Stimulated activated naive B cell treated with anti-CD40 and anti-IgM and Interleukin-4, amounts not matched to agents 10 μg/mL and 1 μg/mL and 100 μg/mL, for 72 hours (primary cell): ENCODE results near the gene UBXN10.

Experiments used
- ATAC-seq, 2 donors: fragments of 150-1000 bp; cut with Tn5 transposase; replicated peaks; 2 replicates each; pipeline ENCODE4 v1.10.0; 2021; ENCODE audit warnings: moderate library complexity in 1 of 2
- DNase-seq: peaks from one replicate; pipeline ENCODE4 v3.0.0; 2021
- H3K27ac Mint-ChIP-seq: one replicate; pipeline ENCODE4 v1.8.0; 2022; ENCODE audit warnings: mild to moderate bottlenecking, mixed read lengths
- H3K27me3 Mint-ChIP-seq, 2 donors: one replicate each; pipeline ENCODE4 v1.8.0; 2022; ENCODE audit warnings: mixed read lengths in 2 of 2
- H3K36me3 Mint-ChIP-seq, 2 donors: one replicate each; pipeline ENCODE4 v1.8.0; 2022; ENCODE audit warnings: mixed read lengths in 2 of 2, mild to moderate bottlenecking in 1 of 2
- H3K4me1 Mint-ChIP-seq, 2 donors: one replicate each; pipeline ENCODE4 v1.8.0; 2022; ENCODE audit warnings: mixed read lengths in 2 of 2, mild to moderate bottlenecking in 1 of 2
- H3K4me3 Mint-ChIP-seq, 2 donors: one replicate each; pipeline ENCODE4 v1.8.0; 2022; ENCODE audit warnings: mild to moderate bottlenecking in 2 of 2, mixed read lengths in 2 of 2, moderate library complexity in 1 of 2
- H3K9me3 Mint-ChIP-seq, 2 donors: one replicate each; pipeline ENCODE4 v1.8.0; 2022; ENCODE audit warnings: mixed read lengths in 2 of 2, mild to moderate bottlenecking in 1 of 2

Gene UBXN10

DNA sequence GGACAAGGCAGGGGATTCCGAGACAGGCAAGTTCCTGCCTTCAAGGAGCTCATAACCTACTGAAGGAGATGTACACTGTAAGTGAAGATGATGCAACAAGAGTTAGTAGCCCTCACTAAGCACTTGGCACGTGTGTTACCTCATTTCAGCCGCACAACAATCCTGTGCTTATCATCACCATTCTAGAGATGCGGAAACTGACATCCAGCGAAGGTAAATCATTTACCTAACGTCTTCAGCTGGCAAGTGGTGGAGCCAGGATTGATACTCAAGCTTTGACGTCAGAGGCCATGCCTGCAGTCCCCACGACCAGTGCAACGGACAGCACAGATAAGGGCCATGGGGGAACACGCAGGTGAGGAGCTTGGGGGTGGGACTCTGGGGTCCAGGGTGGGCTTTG is 2.9 kb upstream of the UBXN10 start:
- Mint-ChIP-seq H3K4me3 (no peak overlapping the region), H3K27me3 (peaks cover 41 to 43% of the 10 kb centered on the region in 2 donors), H3K4me1 (peaks cover 21 to 28% of the 10 kb centered on the region in 2 donors), H3K36me3 (peaks cover 3 to 12% of the 10 kb centered on the region in 2 donors), H3K9me3 (peaks cover 12 to 13% of the 10 kb centered on the region in 2 donors), H3K27ac (no peak overlapping the region)
- ATAC-seq (no peak), DNase-seq (no peak)

DNA sequence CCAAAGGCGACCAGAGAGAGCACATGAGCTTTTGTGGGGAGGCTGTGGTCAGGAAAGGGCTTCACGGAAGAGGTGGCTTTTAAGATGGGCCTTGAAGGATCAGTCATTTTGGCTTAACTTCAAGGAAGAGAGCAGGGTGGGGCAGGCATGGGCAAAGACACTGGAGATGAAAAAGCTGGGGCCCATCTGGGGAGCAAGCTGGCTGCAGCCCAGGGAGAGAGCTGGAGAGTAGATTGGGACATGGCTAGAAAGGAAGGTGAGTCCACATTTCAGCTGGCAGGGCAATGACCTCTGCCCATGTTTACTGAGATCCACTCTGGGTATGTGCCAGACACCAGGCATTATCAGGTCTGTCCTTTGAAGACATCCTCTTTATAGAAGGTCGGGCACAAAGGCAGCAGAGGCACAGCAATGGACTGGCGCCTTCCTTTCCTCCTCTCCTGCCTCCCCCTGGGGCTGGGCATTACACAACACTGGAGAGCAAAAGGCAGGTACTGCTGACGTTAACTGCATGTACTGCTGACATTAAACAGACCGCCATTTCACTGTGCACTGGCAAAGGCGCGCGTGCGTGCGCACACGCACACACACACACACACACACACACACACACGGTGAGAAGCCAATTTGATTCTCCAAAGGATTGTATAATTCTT is 2.2 kb upstream of the UBXN10 start:
- Mint-ChIP-seq H3K27ac (no peak overlapping the region), H3K9me3 (peaks cover 12 to 13% of the 10 kb centered on the region in 2 donors), H3K27me3 (peaks cover 48 to 50% of the 10 kb centered on the region in 2 donors), H3K36me3 (peaks cover 3 to 12% of the 10 kb centered on the region in 2 donors), H3K4me3 (no peak overlapping the region), H3K4me1 (peaks cover 21 to 28% of the 10 kb centered on the region in 2 donors)
- no peak for DNase-seq
- no peak for ATAC-seq

DNA sequence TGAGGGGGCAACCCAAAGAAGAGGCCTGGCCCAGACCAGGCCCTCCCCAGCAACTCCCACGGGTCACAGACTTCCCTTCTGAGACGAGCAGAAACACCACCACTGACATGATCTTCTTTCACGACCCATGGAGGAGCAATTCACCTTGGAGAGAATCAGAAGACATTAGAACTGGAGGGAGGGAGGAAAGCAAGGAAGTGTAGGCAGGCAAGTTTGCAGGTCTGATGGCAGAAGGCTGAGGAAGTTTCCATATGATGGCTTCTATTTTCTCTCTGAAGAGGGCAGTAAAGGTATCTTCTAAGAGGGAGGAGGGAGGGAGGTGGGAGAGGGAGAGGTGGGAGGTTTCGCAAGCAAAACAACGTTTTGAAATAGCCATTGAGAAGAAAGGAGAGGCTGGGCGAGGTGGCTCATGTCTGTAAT is 1.4 kb upstream of the UBXN10 start:
- peaks cover 15 to 28% of the 10 kb centered on the region in 2 donors for H3K4me1 Mint-ChIP-seq
- H3K27ac Mint-ChIP-seq = no peak overlapping the region
- DNase-seq = no peak
- H3K9me3 Mint-ChIP-seq = peaks cover 7% of the 10 kb centered on the region in 2 donors
- H3K4me3 Mint-ChIP-seq = peak overlapping the region in 1 of 2 donors; percentile 37
- H3K27me3 Mint-ChIP-seq = peaks cover 48 to 50% of the 10 kb centered on the region in 2 donors
- peaks cover 3 to 10% of the 10 kb centered on the region in 2 donors for H3K36me3 Mint-ChIP-seq
- no peak for ATAC-seq

DNA sequence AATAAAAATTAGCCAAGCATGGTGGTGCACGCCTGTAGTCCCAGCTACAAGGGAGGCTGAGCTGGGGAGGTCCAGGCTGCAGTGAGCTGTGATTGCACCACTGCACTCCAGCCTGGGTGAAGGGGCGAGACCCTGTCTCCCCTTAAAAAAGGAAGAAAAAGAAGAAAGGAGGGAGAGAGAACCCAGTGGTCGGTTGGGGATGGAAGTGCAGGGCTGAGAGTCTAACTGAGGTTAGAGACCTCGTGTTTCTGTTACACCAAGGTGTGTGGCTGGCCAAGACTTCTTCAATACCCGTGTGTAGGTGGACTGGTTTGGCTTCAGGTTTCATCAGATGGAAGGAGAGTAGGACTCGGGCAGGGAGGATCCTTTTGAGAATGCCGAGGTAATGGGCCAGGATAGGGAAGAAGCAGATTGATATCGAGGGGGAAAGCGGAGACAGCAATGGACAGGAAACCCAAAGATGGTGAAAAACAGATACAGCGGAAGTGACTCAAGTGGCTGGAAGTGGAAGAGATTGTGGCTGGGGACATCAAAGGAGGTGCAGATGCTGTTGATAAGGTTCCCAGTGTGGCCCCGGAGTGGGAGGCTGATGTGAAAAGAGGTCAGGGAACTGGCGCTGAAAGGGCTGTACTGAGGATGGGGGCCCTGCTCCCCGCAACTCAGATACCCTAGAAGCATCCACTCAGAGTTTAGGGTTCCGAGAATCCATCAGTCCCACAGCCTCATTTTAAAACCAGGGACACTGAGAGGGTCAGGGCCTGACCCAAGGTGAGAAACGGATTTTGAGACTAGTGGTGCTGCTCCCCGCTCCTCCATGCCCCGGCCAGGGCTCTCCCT is 681 bp upstream of the UBXN10 start:
- Mint-ChIP-seq H3K4me1 (peaks cover 15 to 28% of the 10 kb centered on the region in 2 donors), H3K4me3 (peak overlapping the region; percentile 32 to 58), H3K27ac (peak overlapping the region; percentile 21), H3K36me3 (peaks cover 3% of the 10 kb centered on the region in 2 donors), H3K27me3 (peaks cover 46 to 56% of the 10 kb centered on the region in 2 donors), H3K9me3 (peaks cover 0 to 1% of the 10 kb centered on the region in 2 donors)
- DNase-seq = no peak
- ATAC-seq = peak; percentile 38 to 45

DNA sequence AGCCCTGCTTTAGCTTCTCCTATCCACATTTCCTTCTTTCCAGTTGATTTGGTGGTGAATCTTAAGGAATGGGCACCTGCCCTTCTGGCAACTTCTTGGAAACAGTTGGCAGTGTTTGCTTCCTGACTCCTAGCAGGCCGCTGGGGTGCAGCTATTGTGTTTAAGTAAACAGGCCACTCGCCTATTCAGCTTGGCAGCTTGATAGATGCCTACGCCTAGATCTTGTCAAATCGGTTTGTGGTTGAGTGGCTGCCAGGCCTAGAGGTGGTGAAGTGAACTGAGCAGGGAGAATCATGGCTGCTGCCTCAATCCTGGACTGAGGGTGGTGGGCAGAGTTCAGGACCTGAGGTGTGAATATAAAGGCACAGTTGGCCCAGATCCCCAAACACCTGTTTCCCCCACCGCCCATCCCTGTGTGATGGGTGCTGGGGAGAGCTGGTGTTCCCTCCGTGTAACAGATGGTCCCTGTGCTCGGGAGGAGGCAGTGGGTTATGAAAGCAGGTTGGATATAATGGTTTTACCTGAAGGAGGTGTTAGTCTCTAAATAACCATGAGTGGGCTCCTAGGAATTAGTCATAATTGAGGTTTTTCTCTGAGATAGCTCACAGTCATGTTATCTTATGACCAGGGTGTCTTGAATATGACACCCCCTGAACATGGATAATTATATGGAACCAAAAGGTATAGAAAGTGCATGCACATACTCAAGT is 1.4 kb downstream of the UBXN10 start:
- Mint-ChIP-seq H3K27me3 (peaks cover 52 to 63% of the 10 kb centered on the region in 2 donors), H3K9me3 (peaks cover 0 to 1% of the 10 kb centered on the region in 2 donors), H3K27ac (no peak overlapping the region), H3K4me3 (no peak overlapping the region), H3K4me1 (peaks cover 15 to 28% of the 10 kb centered on the region in 2 donors), H3K36me3 (peaks cover 3% of the 10 kb centered on the region in 2 donors)
- ATAC-seq = no peak
- DNase-seq = no peak

DNA sequence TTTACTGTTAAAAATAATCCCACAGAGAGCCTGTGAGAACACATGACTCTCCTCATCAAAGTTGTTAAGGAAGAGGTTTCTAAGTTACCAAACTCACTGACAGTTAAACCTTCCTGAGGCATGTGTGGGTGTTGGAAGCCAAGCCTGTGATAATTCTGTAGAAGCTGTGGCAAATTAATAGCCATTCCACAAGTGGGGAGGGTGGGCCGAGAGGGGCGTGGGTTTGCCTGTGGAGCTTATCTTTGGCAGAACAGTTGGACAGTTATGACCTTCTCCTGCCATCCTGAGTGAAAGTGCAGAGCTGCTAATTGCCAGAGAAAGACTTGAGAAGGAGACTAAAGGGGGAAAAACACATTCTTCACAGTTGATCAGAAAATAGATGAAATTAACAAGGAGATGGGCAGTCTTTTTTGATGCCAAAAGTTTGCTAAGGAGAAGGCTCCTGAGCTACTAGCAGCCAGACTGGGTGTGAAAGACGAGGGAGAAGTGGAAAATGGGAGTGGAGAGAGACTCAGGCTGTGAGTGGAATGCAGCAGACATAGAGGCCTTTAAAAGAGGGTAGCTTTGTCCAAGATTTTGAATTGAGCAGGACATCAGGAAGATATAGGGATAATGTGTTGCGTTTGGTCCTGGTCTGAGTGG is 2.0 kb downstream of the UBXN10 start:
- no peak overlapping the region for H3K4me3 Mint-ChIP-seq
- peaks cover 56 to 63% of the 10 kb centered on the region in 2 donors for H3K27me3 Mint-ChIP-seq
- H3K36me3 Mint-ChIP-seq = peaks cover 3% of the 10 kb centered on the region in 2 donors
- peaks cover 15 to 28% of the 10 kb centered on the region in 2 donors for H3K4me1 Mint-ChIP-seq
- peaks cover 0 to 1% of the 10 kb centered on the region in 2 donors for H3K9me3 Mint-ChIP-seq
- DNase-seq = no peak
- no peak overlapping the region for H3K27ac Mint-ChIP-seq
- no peak for ATAC-seq

DNA sequence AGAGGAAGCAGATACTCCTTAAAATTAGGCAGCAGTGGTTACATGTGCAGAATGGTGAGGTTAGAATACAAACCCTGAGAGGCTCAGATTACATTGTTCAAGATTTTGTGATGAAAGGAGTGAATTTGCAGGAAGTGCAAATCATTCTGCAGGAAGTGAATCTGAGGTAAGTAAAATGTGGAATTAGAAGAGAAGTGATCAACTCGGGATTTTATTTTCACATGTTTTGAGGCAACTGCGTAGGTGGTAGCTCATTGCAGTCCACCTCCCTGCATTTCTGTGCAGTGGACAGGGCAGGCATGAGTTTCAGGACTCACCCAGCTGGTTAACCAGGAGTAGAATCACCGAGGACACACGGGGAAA is 2.5 kb downstream of the UBXN10 start:
- ATAC-seq = no peak
- DNase-seq = no peak
- Mint-ChIP-seq H3K4me1 (peaks cover 15 to 28% of the 10 kb centered on the region in 2 donors), H3K36me3 (peaks cover 2 to 3% of the 10 kb centered on the region in 2 donors), H3K4me3 (no peak overlapping the region), H3K9me3 (peaks cover 0 to 1% of the 10 kb centered on the region in 2 donors), H3K27me3 (peaks cover 51 to 59% of the 10 kb centered on the region in 2 donors), H3K27ac (no peak overlapping the region)

DNA sequence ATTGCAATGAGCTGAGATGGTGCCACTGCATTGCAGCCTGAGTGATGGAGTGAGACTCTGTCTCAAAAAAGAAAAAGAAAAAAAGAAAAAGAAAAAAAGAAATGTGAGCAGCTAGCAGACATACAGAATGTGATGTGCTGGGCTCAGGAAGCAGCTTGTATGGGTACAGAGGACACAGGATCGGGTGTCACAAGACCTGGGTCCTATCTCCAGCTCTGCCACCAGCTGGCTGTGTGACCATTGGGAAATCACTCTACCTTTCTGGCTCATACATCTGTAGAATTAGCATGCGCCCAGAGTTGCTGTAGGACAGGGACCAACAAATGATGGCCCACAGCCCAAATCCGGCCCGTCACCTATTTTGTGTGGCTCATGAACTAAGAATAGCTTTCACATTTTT is 3.8 kb downstream of the UBXN10 start:
- Mint-ChIP-seq H3K36me3 (no peaks in the 10 kb centered on the region), H3K4me1 (peaks cover 13 to 23% of the 10 kb centered on the region in 2 donors), H3K27me3 (peaks cover 40 to 55% of the 10 kb centered on the region in 2 donors), H3K4me3 (no peak overlapping the region), H3K27ac (no peak overlapping the region), H3K9me3 (no peaks in the 10 kb centered on the region)
- DNase-seq (no peak), ATAC-seq (no peak)

DNA sequence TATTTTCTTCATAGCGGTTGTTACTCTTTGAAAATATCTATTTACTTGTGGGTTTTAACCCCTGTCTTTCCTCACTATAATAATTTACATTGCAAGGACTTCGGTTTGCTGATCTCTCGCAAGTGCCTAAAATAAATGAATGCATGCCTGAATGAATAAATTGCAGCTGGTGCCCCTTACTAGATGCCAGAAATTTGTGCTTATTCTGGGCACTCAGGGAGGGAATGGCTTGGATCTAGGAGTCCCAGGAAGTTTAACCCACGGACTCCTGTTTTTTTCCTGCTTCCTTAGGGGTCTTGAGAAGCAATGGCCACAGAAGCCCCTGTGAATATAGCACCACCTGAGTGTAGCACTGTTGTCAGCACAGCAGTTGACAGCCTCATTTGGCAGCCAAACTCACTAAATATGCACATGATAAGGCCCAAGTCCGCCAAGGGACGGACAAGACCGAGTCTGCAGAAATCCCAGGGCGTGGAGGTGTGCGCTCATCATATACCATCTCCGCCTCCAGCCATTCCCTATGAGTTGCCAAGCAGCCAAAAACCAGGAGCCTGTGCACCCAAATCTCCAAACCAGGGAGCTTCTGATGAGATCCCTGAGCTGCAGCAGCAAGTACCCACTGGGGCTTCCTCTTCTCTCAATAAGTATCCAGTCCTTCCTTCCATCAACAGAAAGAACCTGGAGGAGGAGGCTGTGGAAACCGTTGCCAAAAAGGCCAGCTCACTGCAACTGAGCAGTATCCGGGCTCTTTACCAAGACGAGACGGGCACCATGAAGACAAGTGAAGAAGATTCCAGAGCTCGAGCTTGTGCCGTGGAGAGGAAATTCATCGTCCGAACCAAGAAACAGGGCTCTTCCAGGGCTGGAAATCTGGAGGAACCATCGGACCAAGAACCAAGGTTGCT is 4.6 kb downstream of the UBXN10 start:
- no peak for DNase-seq
- no peak overlapping the region for H3K4me3 Mint-ChIP-seq
- H3K27ac Mint-ChIP-seq = no peak overlapping the region
- no peaks in the 10 kb centered on the region for H3K36me3 Mint-ChIP-seq
- ATAC-seq = no peak
- peaks cover 38 to 53% of the 10 kb centered on the region in 2 donors for H3K27me3 Mint-ChIP-seq
- H3K4me1 Mint-ChIP-seq = peaks cover 12 to 21% of the 10 kb centered on the region in 2 donors
- no peaks in the 10 kb centered on the region for H3K9me3 Mint-ChIP-seq

DNA sequence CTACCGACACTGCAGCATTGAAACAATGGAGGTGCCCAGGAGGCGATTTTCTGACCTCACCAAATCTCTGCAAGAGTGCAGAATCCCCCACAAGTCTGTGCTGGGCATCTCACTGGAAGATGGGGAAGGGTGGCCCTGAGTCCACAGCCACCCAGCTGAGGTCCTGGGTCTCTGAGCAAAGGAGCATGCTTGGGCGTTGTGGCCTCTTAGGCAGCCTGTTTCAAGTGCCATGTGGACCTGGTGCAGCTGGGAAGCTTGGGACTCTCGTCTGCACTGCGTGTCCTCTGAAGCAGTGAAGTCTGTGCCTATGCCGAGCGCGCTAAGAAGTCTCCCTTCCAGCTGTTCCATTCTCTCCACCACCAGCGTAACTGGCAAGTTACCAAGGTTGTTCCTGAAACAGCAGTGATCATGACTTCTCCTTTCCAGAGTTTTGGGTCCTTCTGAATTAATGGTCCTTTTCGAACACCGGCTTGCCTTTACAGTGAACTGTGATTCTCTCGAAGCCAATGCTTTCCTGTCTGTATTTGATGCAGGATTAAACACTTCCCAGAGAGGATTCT is 5.5 kb downstream of the UBXN10 start:
- peaks cover 39 to 59% of the 10 kb centered on the region in 2 donors for H3K27me3 Mint-ChIP-seq
- no peak for ATAC-seq
- no peaks in the 10 kb centered on the region for H3K9me3 Mint-ChIP-seq
- no peaks in the 10 kb centered on the region for H3K36me3 Mint-ChIP-seq
- H3K27ac Mint-ChIP-seq = no peak overlapping the region
- H3K4me1 Mint-ChIP-seq = peaks cover 9 to 16% of the 10 kb centered on the region in 2 donors
- DNase-seq = no peak
- H3K4me3 Mint-ChIP-seq = no peak overlapping the region

DNA sequence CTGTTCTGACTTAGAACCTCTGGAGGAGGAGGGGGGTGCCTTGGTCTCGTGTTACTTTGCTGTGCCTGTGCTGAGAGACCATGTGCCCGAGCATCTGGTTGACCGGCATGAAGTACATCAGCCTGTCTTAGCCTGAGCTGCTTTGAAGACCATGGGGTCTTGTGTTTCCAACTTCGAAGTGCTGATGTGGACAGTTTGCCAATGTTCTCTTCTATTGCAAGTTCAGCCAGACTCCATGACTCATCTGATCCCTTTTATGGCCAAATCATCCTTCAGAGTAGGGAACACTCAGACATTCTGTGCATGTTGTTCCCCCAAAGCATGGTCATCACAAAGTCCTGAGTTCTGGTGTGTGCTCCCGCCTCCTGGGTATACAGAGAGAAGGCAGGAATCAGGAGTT is 6.5 kb downstream of the UBXN10 start:
- no peak for DNase-seq
- peaks cover 4 to 8% of the 10 kb centered on the region in 2 donors for H3K4me1 Mint-ChIP-seq
- peaks cover 45 to 64% of the 10 kb centered on the region in 2 donors for H3K27me3 Mint-ChIP-seq
- no peak overlapping the region for H3K27ac Mint-ChIP-seq
- H3K4me3 Mint-ChIP-seq = no peak overlapping the region
- H3K9me3 Mint-ChIP-seq = no peaks in the 10 kb centered on the region
- no peaks in the 10 kb centered on the region for H3K36me3 Mint-ChIP-seq
- no peak for ATAC-seq

DNA sequence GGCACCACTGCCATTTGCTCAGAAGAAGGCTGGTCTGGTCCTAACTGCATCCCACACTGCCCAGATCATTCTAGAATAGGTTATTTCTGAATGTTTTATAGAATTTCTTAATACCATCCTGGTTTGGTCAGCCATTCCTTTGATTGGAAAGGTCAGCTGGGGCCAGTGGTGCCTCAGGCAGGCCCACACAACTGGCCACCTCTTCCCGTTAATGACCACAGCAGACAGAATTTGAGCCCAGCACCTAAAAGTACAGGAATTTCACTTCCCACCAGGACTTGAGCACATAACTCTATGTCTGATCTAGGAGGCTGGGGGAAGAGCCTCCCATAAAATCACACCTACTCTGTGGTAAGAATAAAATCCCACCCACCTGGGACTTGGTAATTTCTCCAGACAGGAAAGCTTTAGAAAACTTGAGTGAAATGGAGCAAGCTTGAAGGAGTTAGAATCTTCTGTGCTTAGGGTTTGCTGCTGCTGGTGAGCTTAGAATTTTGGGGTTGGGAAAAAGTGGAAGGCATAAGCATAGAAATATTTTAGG is 7.0 kb downstream of the UBXN10 start:
- Mint-ChIP-seq H3K36me3 (no peaks in the 10 kb centered on the region), H3K4me1 (peaks cover 4 to 6% of the 10 kb centered on the region in 2 donors), H3K9me3 (no peaks in the 10 kb centered on the region), H3K27me3 (peaks cover 46 to 65% of the 10 kb centered on the region in 2 donors), H3K4me3 (no peak overlapping the region), H3K27ac (no peak overlapping the region)
- DNase-seq (no peak), ATAC-seq (no peak)

DNA sequence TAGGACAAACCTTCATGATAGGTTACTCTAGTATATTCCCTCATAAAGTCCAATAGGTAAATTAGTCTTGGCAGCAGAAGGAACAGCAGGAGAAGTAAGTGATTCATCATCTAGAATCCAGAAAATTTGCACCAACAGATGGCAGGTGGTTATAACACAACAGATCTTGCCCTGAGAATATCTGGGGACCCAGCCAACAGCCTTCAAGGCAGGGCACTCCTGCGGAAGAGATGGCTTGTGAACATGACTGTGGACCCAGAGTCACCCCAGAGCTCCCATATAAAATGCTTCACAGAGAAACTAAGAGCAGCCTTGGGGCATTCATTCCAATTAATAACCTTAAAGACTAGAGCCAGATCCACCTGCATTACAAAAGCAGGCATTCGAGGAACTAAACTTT is 8.3 kb downstream of the UBXN10 start:
- H3K9me3 Mint-ChIP-seq = no peaks in the 10 kb centered on the region
- H3K4me3 Mint-ChIP-seq = no peak overlapping the region
- H3K27me3 Mint-ChIP-seq = peaks cover 34 to 57% of the 10 kb centered on the region in 2 donors
- no peak for DNase-seq
- H3K36me3 Mint-ChIP-seq = no peaks in the 10 kb centered on the region
- no peak for ATAC-seq
- H3K27ac Mint-ChIP-seq = no peak overlapping the region
- peaks cover 4 to 6% of the 10 kb centered on the region in 2 donors for H3K4me1 Mint-ChIP-seq
